H9 (cell line): Measurements from ENCODE around the gene RPS6KB2. TPM values are rescaled to one million over a fixed set of nuclear protein-coding genes. Genes with fewer than 3 reads are reported as not detected.

ENCODE experiments used
- DNase-seq: peaks from one replicate; pipeline ENCODE4 v3.0.0-alpha.2; 2017
- H2AFZ ChIP-seq: one replicate; pipeline ENCODE4 v1.6.1; 2013; ENCODE audit warnings: mild to moderate bottlenecking, low read length, control low read depth, moderate library complexity
- H2AK5ac ChIP-seq: 2 replicates; pipeline ENCODE4 v1.6.1; 2013; ENCODE audit warnings: low read length, control low read depth, mixed read lengths; ENCODE audit not compliant: insufficient read length
- H2BK120ac ChIP-seq: one replicate; pipeline ENCODE4 v1.6.1; 2013; ENCODE audit warnings: low read depth, mild to moderate bottlenecking, low read length, control low read depth, inconsistent platforms; ENCODE audit not compliant: poor library complexity, severe bottlenecking
- H2BK12ac ChIP-seq: 2 replicates; pipeline ENCODE4 v1.6.1; 2013; ENCODE audit warnings: low read length, control low read depth, mixed read lengths, low read depth; ENCODE audit not compliant: insufficient read length
- H2BK15ac ChIP-seq: 2 replicates; pipeline ENCODE4 v1.6.1; 2013; ENCODE audit warnings: low read depth, low read length, control low read depth
- H2BK20ac ChIP-seq: one replicate; pipeline ENCODE4 v1.6.1; 2013; ENCODE audit warnings: low read depth, mild to moderate bottlenecking, low read length, control low read depth, inconsistent platforms; ENCODE audit not compliant: poor library complexity, severe bottlenecking
- H2BK5ac ChIP-seq: 2 replicates; pipeline ENCODE4 v1.6.1; 2013; ENCODE audit warnings: low read length, control low read depth, mixed read lengths; ENCODE audit not compliant: insufficient read length
- H3K14ac ChIP-seq: 2 replicates; pipeline ENCODE4 v1.6.1; 2013; ENCODE audit warnings: low read length, control low read depth; ENCODE audit not compliant: insufficient read depth
- H3K18ac ChIP-seq: 2 replicates; pipeline ENCODE4 v1.6.1; 2013; ENCODE audit warnings: low read depth, mild to moderate bottlenecking, mixed read lengths, low read length, control low read depth; ENCODE audit not compliant: insufficient read length
- H3K23ac ChIP-seq: 2 replicates; pipeline ENCODE4 v1.6.1; 2013; ENCODE audit warnings: low read length, control low read depth, mixed read lengths, low read depth; ENCODE audit not compliant: insufficient read length
- H3K23me2 ChIP-seq: 2 replicates; pipeline ENCODE4 v1.6.1; 2013; ENCODE audit warnings: low read depth, mild to moderate bottlenecking, mixed read lengths, low read length, control low read depth; ENCODE audit not compliant: insufficient read length, poor library complexity, severe bottlenecking
- H3K27ac ChIP-seq: 2 replicates; pipeline ENCODE4 v1.5.1; 2013; ENCODE audit warnings: low read length, control low read depth, mixed read lengths, low read depth; ENCODE audit not compliant: insufficient read length
- H3K27me3 ChIP-seq: 2 replicates; pipeline ENCODE4 v1.6.1; 2013; ENCODE audit warnings: low read length, control low read depth, inconsistent platforms; ENCODE audit not compliant: insufficient read depth
- H3K4ac ChIP-seq: 2 replicates; pipeline ENCODE4 v1.6.1; 2013; ENCODE audit warnings: low read depth, mild to moderate bottlenecking, control low read depth, inconsistent platforms, low read length, moderate library complexity
- H3K4me1 ChIP-seq: 2 replicates; pipeline ENCODE4 v1.6.1; 2013; ENCODE audit warnings: low read length, control low read depth, inconsistent platforms; ENCODE audit not compliant: insufficient read depth
- H3K4me2 ChIP-seq: 2 replicates; pipeline ENCODE4 v1.6.1; 2013; ENCODE audit warnings: low read length, control low read depth, mixed read lengths; ENCODE audit not compliant: insufficient read length, insufficient read depth
- H3K56ac ChIP-seq: 2 replicates; pipeline ENCODE4 v1.6.1; 2013; ENCODE audit warnings: low read depth, mild to moderate bottlenecking, mixed read lengths, low read length, control low read depth; ENCODE audit not compliant: insufficient read length
- H3K79me1 ChIP-seq: 2 replicates; pipeline ENCODE4 v1.6.1; 2013; ENCODE audit warnings: low read depth, mild to moderate bottlenecking, moderate library complexity, low read length, control low read depth, inconsistent platforms; ENCODE audit not compliant: insufficient read depth, poor library complexity, severe bottlenecking
- H3K79me2 ChIP-seq: 2 replicates; pipeline ENCODE4 v1.6.1; 2013; ENCODE audit warnings: low read length, control low read depth, inconsistent platforms; ENCODE audit not compliant: insufficient read depth
- H3K9ac ChIP-seq: 2 replicates; pipeline ENCODE4 v1.6.1; 2013; ENCODE audit warnings: low read length, control low read depth, mixed read lengths; ENCODE audit not compliant: insufficient read length; ENCODE audit errors: extremely low read depth
- H3K9me3 ChIP-seq: one replicate; pipeline ENCODE4 v1.6.1; 2013; ENCODE audit warnings: low read depth, low read length, inconsistent platforms; ENCODE audit not compliant: control insufficient read depth
- H3T11ph ChIP-seq: one replicate; pipeline ENCODE4 v1.6.1; 2013; ENCODE audit warnings: mild to moderate bottlenecking, low read length, control low read depth, inconsistent platforms
- H4K20me1 ChIP-seq: one replicate; pipeline ENCODE4 v1.6.1; 2013; ENCODE audit not compliant: control insufficient read depth, insufficient read length, insufficient read depth
- H4K5ac ChIP-seq: 2 replicates; pipeline ENCODE4 v1.6.1; 2013; ENCODE audit warnings: low read depth, mild to moderate bottlenecking, mixed read lengths, low read length, control low read depth; ENCODE audit not compliant: insufficient read length
- H4K8ac ChIP-seq: replicated peaks from 2 replicates; pipeline ENCODE4 v1.6.1; 2013; ENCODE audit warnings: low read length, control low read depth, mixed read lengths, low read depth; ENCODE audit not compliant: insufficient read length
- H4K91ac ChIP-seq: 2 replicates; pipeline ENCODE4 v1.6.1; 2013; ENCODE audit warnings: low read depth, mild to moderate bottlenecking, moderate library complexity, mixed read lengths, low read length, control low read depth; ENCODE audit not compliant: insufficient read length
- H3K27ac Mint-ChIP-seq, 3 experiments: 2 replicates in 2 of 3; 3 replicates in 1 of 3; pipeline ENCODE4 v1.8.0; 2020 to 2021; ENCODE audit warnings: mixed read lengths in 3 of 3, mild to moderate bottlenecking in 1 of 3, moderate library complexity in 1 of 3
- H3K27me3 Mint-ChIP-seq: 2 replicates; pipeline ENCODE4 v1.8.0; 2021; ENCODE audit warnings: low read depth, mild to moderate bottlenecking, moderate library complexity, mixed read lengths
- H3K36me3 Mint-ChIP-seq, 3 experiments: 2 replicates in 2 of 3; 3 replicates in 1 of 3; pipeline ENCODE4 v1.8.0; 2020 to 2021; ENCODE audit warnings: low read depth in 3 of 3, mixed read lengths in 3 of 3; ENCODE audit not compliant: insufficient read depth in 1 of 3
- H3K4me1 Mint-ChIP-seq, 2 experiments: 2 replicates each; pipeline ENCODE4 v1.8.0; 2020; ENCODE audit warnings: mixed read lengths in 2 of 2
- H3K4me3 Mint-ChIP-seq, 2 experiments: 2 replicates in 1 of 2; 3 replicates in 1 of 2; pipeline ENCODE4 v1.8.0; 2020 to 2021; ENCODE audit warnings: mild to moderate bottlenecking in 2 of 2, mixed read lengths in 2 of 2, moderate library complexity in 1 of 2
- H3K9me3 Mint-ChIP-seq, 2 experiments: 2 replicates in 1 of 2; 3 replicates in 1 of 2; pipeline ENCODE4 v1.8.0; 2020; ENCODE audit warnings: mild to moderate bottlenecking in 2 of 2, mixed read lengths in 2 of 2, moderate library complexity in 1 of 2
- CTCF ChIP-seq: fragments of 200-600 bp; sonication (generic); conservative IDR thresholded peaks from 3 replicates; pipeline ENCODE4 v1.8.0; 2021; ENCODE audit warnings: antibody characterized with exemption, mild to moderate bottlenecking
- WGBS: extraction: QIAGEN DNeasy Blood & Tissue Kit; methylation state at CpG from one replicate; pipeline ENCODE4 v1.1.7; 2013; ENCODE audit warnings: missing lambda C conversion rate, low lambda C conversion rate, mixed read lengths; ENCODE audit not compliant: insufficient read length; ENCODE audit errors: extremely low coverage; 5-methylcytosine and 5-hydroxymethylcytosine counted together
- total RNA-seq: library from RNA; stranded (reverse); gene quantifications from 2 replicates; pipeline ENCODE4 v1.2.1, GENCODE V29; 2021

RPS6KB2 gene
- total RNA-seq, 1 experiment from 2014 or later: 51.7 TPM

GRCh38 chr11:67408437-67409200 lies 19.7 kb upstream of the RPS6KB2 start:
- H4K8ac ChIP-seq: no peak overlapping the region
- H2BK12ac ChIP-seq: no peak overlapping the region
- no peaks in the 10 kb centered on the region for H3K79me1 ChIP-seq
- H3K4me2 ChIP-seq: no peak overlapping the region
- H2AFZ ChIP-seq: no peak overlapping the region
- no peak overlapping the region for H2BK15ac ChIP-seq
- peaks cover 14 to 28% of the 10 kb centered on the region in 2 experiments for H3K4me1 Mint-ChIP-seq
- no peak overlapping the region for H3K9ac ChIP-seq
- H3K14ac ChIP-seq: no peak overlapping the region
- H3K27me3 ChIP-seq: no peaks in the 10 kb centered on the region
- no peaks in the 10 kb centered on the region for H3K36me3 Mint-ChIP-seq
- H4K20me1 ChIP-seq: no peaks in the 10 kb centered on the region
- WGBS: no CpG with 5 or more reads among the region's 18 CpGs
- no peak overlapping the region for H2BK20ac ChIP-seq
- H2BK120ac ChIP-seq: no peak overlapping the region
- H3T11ph ChIP-seq: no peak overlapping the region
- no peaks in the 10 kb centered on the region for H3K23me2 ChIP-seq
- H4K91ac ChIP-seq: no peak overlapping the region
- peak overlapping the region in 1 of 3 experiments; percentile 22; a peak in 1 of 7 replicates for H3K27ac Mint-ChIP-seq
- no peaks in the 10 kb centered on the region for H3K79me2 ChIP-seq
- H2AK5ac ChIP-seq: no peak overlapping the region
- no peaks in the 10 kb centered on the region for H3K9me3 ChIP-seq
- H3K4ac ChIP-seq: no peak overlapping the region
- no peak overlapping the region for H2BK5ac ChIP-seq
- H3K56ac ChIP-seq: no peak overlapping the region
- DNase-seq: no peak
- H3K4me1 ChIP-seq: no peaks in the 10 kb centered on the region
- no peak overlapping the region for H3K23ac ChIP-seq
- H3K9me3 Mint-ChIP-seq: no peaks in the 10 kb centered on the region
- no peak for TF ChIP-seq CTCF
- no peak overlapping the region for H3K27ac ChIP-seq
- H3K4me3 Mint-ChIP-seq: 0 out of 5 replicates have a peak overlapping the region, but pooled peaks of 1 of the 2 experiments have one; percentile 46
- H3K18ac ChIP-seq: no peak overlapping the region
- H3K27me3 Mint-ChIP-seq: peaks cover 45% of the 10 kb centered on the region
- no peak overlapping the region for H4K5ac ChIP-seq
